SW480 (cell line): ENCODE results near the gene AUTS2.
A peak's percentile ranks its signal among the peaks of the same experiment; 100 is the strongest.

Experiments
- DNase-seq: peaks from one replicate; pipeline ENCODE4 v3.0.0-alpha.2; 2016; ENCODE audit warnings: low spot score

Gene AUTS2

DNA sequence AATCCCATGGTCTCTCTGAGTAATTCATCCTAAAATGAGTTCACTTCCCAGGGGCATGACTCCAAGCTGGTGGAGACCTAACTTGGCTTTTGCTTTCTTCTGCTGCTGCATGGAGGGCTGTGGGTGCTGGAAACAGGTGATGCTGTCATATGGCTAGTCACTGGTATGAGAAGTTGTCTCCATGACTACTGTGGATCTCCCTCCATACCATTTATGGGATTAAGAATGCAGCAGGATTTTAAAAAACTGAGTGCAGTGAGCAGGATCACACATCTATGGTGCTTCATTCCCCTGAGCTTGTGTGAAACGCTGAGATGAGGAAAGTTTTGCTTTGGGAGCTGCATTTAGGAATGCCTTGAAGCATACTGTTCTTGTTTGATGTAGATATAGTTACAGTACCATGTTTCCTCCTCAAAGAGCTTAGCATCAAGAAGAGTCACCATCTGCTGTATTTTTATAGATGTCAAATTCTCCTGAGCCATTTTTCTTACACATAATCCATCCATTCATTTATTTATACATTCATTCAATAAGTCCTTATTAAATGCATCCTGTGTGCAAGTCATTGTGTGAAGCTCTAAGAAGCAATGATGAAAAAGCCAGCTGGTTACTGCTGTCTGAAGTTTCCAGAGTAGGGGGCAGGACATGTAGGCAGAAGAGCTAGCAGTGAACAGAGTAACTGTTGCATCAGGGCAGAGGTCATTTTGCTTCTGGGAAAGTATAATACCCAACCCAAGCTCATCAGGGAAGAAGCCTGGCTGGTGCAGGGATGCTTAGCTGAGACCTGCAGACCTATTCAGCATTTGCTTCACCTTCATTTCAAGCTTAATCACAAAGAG, 534.8 kb downstream of the AUTS2 start:
- DNase-seq = no peak

DNA sequence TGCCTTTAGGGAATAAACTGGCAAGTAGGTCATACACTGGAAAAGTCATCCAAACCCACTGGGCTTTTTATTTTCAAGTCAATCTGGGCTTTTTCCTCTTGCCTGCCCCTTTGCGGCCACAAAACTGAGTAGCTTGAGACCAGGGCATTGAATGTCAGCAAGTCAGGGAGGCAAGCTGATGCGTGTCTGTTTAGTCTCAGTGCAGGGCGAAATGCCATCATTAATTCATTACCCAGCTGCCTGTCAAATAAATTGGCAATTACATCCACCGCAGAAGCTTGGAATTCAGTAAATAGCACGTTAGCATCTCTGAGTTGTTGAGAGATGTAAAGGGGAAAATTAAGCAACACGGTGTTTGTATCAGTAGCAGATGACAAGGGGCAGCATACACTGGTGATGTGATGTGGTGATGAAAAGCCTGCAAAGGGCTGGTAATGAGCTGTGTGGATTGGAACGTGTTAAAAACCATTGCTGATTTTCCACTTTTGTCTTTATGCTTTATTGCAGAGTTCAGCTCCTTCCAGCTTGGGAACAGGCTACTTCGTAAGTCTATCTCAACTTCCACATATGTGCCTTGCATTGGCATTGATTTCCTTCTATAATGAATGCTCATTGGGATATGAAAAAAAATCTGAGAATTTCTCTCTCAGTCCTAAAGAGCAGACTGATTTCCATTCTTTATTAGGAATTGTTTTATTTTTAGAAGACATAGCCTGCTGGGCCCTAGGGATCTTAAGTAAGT, 535.9 kb downstream of the AUTS2 start:
- DNase-seq = no peak

DNA sequence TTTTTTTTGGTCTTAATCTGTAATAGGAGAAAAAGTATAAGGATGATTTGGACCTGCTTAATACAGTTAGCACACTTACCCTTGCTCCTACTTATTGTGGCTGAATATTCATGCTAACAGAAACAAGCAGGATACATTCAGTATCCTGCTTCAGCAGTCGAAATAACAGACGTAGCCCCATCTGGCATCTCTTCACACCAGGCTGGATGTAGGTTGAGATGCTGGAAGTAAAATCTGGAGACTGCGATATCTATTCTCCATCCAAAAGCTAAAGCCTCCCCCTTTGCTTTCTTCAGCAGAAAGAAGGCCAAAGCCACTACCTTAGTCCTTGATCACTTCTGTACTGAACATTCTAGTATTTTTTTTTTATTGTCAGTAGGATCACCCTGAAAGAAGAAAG, 537.4 kb downstream of the AUTS2 start:
- DNase-seq = no peak

DNA sequence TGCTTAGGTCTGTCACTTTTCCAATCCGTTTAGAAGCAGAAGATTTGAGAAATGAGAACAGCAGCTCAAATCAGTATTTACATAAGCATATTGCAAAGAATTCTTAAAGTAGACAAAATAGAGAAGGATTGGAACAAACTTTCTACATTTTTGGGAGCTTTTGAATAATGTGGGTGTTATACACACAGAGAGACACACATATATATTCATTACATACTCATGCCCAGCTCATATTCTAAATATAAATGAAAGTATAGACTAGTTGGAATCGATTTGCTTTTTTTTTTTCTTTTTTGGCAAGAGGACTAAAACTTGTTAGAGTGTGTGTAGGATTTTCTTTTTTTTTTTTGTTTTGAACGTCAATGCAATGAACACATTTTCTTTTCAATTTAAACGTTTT, 538.9 kb downstream of the AUTS2 start:
- DNase-seq = no peak

DNA sequence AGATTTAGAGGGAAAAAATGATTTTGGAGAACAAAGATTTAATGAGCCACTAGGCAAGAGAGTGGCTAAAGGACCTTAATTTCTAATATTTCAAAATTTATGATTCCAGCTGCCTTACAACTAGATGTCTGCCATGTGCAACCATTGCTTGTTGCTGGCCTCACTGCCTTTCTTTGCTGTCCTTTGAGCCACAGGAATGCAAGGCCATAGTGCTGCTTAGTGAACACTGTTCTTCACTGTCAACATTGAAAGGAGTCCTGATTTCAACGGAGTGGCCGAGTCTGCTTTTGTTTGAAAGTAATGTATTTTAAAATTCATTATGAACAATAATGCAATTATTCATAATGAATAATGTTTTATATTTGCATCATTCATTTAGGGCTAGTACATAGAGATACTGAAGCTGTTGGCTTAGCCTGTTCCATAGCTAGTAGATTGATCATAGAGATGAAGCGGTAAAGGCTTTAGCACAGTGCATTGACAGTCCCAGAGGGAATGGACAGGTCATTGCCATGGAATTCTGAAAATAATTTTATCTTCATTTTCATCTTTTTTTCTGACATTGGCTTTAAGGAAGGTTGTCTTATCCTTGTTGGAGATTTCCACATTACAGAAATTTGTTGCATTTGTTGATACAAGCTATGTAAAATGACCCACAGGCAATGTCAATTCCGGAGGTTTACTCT, 544.1 kb downstream of the AUTS2 start:
- no peak for DNase-seq

DNA sequence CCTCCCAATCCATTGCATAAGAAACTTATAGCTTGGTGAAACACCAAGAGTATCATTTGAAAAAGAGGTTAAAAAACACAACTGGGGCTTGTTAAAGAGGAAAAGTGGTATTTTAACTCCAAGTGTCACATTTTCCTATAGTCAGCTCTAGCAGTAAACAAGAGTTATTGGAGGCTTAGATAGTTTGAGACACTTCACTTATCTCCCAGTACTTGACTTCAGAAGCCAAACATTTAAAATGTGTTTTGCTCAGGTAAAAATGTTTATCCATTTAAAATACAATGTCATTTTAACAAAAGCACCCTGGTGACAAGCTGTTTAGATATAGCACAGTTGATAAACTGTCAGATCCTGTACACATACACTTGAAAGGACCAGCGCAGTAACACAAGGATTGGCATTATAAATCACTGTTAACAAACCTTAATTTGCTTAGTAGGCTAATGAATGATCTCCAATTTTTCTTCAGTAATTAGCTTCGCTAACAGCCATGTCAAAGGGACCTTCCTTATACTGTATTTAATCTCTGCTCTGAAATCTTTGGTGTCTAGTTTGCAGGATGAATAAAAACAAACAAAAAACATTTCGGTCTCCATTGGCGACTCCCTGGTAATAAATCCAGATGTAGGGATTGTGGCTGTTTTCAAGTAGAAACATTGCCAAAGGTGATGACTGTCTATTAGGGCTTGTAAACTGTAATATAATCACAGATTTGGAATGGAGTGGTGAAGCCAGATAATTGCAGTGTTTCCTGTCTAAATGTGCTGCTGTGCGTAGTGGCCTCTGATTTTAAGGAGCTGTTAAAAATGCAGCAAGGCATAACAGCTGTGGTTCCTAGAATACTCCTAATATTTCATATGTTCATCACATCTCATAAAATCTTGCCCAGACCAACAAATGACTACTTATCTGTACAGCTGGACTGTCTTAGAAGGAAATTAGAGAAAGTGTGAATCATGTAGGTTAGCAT, 545.1 kb downstream of the AUTS2 start:
- no peak for DNase-seq

DNA sequence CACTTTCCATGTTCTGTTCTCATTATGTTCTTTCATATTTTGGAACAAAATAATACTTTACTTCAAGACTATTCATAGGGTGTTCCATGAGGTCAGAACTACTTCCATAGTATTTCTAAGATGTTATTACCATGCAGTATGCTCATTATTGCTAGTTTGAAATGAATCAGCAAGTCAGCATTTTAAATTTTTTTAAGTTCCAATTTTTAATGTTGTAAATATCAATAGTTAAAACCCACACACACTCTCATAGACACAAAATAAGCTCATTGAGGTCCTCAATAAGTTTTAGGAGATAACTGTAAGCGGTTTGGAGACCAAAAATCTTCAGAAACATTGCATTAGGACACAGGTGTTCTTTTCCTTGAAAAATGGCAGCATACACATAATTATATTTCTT, 550.7 kb downstream of the AUTS2 start:
- no peak for DNase-seq

DNA sequence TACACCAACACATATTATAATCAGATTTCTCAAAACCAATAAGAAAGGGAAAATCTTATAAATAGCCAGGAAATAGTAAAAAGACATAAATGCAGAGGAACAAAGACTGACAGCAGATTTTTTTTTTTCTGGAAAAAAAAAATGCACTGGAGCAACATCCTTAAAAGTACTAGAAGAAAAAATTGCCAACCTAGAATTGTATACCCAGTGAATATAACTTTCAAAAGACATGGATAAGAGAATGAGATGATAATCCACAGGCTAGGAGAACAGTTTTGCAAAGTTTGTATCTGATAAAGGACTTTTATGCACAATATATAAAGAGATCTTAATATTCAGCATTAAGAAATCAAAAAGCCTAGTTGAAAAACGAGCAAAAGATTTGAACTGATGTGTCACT, 554.0 kb downstream of the AUTS2 start:
- no peak for DNase-seq

DNA sequence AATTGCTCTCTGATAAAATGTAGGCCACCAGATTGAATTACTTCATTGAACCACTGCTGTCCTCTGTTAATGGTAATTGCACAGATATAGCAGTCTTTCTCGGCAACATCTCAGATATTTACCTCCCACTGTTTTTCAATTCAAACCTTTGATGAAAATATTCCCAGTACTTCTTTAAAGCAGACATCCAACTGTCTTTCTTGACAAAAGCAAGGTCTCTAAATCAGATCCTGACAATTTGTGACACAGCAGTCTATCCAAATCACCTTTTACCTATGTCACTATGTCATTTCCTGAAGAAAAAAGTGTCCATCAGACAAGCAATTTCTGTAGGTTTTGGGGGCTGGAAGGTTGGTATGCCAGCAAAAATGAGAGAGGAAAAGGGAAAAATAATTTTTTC, 555.7 kb downstream of the AUTS2 start:
- DNase-seq = no peak

DNA sequence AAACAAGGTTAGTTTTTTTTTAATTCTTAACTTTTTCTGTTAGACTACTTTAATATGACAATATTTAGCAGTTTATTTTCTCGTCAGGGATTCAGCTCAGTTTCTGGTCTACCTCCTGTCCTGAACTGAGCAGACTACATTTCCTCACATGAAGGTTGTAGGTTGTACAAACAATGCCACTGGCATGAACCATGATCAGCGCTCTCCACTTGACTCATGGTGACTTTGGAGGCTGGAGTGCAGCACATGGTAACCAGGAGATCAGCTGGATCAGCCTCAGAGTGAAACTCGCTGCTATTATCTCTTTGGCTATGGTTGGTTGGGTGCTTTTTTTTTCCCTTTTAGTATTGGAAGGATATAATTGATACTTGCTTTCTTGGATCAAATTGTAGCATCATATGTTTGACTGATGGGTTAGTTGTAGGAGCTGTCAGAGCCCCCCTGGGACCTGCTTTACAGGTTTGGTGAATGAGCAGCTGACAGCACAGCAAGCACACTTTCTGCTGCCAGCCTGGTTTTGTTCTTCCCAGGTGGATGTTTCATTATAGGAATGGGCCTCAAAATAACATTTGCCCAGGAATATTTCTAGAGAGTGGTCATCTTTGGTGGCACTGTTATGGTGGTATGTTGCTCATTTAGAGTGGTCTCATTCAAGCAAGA, 556.4 kb downstream of the AUTS2 start:
- DNase-seq = no peak

DNA sequence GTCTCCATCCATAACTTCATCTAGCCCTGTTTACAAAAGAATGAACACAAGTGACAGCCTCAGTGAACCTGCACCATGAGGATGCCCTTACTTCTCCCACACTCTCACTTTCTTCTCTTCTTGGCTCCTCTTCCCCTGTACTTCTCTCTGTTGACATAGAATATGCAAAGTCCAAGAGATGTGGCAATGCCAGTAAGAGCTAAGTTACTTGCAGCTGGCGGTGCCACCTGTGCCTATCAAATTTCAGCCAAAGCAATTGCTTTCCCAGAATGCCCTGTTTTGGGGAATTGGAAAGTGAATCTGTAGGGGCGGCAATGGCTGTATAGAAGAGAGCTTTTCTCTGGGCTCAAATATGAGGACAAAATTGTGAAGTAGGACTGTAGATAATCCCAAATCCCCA, 557.8 kb downstream of the AUTS2 start:
- DNase-seq = no peak

DNA sequence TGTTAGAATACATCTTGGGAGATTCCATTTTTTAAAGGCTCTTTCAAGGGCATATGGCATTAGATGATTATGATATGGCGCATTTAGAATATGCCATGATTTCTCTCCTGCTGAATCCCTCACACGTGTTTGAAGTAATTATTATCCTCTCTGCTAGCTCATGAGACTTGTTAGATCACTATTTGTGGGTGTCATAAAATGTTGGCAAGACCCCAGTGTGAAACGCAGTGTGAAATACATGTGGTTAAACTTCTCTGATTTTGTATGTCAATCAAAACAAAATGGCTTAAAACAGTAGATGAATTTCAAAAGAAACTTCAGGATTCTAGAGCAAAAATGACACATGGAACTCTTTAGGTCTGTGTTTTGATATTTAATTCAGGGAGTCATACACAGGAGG, 560.8 kb downstream of the AUTS2 start:
- DNase-seq = no peak

DNA sequence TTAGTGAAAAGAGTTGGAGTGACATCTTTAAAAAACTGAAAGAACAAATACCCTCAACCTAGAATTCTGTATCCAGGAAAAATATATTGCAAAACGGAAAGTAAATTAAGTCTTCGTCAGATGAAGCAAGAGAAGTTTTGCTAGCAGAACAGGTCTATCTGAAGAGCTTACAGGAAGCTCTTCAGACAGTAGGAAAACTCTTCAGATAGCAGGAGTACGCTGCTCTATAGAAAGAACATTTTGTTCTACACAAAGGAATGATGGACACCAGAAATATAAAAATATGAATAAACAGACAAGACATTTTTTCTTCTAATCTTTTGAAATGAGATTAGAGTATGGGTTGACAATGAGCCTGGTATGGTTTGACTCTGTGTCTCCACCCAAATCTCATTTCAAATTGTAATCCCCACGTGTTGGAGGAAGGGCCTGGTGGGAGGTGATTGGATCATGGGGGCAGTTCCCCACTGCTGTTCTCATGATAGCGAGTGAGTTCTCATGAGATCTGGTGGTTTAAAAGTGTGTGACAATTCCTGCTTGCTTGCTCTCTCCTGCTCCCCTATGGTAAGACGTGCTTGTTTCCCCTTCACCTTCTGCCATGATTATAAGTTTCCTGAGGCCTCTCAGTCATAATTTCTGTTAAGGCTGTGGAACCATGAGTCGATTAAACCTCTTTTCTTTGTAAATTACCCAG, 567.3 kb downstream of the AUTS2 start:
- DNase-seq = no peak

DNA sequence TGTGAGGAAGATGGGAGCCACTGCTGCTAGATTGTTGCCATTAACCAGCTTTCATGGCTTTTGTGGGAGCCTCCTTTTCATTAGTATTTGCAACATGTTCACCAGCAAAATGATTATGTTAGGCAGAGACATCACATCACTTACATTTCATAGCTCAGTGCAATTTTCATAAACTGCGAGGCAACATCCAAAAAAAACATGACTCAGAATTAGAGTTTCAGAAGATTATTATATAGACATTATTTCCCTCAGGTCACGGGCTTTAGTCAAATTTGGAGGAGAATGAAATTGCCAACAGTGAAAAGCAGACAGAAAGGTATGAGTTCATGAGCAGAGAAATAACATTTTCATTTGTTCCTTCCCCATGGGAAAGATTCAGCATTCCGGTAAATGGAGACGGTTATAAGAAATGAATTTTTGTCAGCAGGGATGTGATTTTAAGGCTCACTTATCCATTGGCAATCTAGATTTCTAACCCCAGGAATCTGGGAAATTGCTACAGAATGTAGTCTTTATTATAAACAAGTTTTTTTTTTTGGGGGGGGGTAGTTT, 573.2 kb downstream of the AUTS2 start:
- no peak for DNase-seq

DNA sequence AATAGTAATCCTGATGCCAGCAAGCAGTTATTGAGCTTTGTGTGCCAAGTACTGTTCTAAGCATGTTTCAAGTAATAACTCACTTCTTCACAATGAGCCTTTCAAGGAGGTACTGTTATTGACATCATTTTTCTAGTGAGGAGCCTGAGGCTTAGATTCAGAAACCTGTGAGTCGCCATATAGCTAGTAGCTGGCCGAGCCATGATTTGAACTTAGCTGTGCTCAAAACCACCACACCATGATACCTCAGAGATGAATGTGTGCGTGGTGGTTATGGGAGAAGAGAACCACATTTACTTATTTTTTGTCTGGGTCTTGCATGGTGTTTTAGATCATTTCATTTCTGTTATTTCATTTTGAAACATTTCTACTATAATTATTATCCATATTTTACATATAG, 578.9 kb downstream of the AUTS2 start:
- DNase-seq = no peak

DNA sequence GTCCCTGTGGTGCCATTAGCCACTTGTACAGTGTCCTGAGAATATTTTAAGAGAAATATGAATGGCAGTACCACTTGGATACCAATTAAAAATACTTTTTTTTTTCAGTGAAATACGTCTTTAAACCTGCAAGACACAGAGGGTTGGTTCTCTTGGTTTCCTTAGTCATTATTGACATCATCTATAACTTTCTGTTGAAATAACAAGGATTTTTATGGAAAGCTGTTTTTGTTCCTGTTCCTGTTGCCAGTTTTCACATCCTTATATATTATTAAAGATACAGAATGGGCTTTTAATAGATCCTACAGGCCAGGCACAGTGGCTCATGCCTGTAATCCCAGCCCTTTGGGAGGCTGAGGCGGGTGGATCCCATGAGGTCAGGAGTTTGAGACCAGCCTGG, 579.9 kb downstream of the AUTS2 start:
- DNase-seq = no peak

DNA sequence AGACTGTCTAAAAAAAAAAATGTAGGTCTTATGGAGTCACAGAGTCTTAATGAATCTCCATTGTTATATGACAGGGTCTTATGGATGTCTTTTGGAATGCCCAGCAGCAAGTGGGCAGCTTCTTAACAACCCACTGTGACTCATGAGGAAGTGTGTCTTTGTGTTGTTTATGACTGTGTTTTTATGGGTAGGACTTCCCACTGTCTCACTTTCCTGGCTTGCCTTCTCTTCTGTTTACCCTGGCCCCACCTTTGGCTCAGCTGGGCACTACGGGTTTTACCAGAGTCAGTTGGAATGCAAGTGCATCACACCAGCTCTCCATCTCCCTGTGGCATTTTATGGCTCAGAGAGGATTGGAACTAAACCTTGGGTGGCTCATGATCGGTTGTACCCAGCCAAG, 580.5 kb downstream of the AUTS2 start:
- peak; percentile 87 for DNase-seq

DNA sequence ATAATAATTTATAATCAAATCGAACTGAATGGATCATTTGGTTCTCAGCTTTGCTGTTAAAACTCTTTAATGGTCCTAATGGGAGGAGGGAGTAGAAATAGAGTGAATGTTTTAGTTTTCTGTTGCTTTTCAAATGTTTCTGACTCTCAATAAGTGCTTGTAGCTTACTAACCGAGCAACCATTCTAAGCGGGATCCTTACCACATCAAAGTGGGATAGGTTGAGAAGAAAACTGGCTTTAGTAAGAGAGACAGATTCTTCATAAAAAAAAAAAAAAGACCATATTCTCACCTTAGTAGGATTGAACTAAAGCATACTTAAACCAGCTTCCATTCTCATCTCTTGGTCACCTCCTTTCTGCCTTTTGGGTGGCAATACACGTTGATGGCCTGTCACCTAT, 584.2 kb downstream of the AUTS2 start:
- DNase-seq = no peak

DNA sequence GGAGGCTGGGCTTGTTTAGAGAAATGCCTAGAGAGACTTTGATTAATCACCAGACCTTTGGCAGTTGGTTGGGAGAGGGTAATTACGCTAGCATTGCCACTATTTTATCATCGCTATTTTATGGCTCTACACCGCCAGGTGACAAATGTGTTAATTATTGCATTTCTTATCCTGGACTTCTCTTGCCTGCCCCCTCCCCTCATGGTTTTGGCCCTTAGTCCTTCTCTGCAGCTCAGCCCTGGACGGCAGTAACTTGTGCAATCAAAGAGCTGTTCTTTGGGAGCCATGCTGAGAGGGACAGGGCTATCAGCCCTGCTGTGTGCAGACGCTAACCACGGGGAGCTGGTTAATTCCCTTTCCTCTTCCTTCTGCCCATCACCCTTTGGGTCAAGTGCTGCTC, 585.0 kb downstream of the AUTS2 start:
- DNase-seq = peak; percentile 18

DNA sequence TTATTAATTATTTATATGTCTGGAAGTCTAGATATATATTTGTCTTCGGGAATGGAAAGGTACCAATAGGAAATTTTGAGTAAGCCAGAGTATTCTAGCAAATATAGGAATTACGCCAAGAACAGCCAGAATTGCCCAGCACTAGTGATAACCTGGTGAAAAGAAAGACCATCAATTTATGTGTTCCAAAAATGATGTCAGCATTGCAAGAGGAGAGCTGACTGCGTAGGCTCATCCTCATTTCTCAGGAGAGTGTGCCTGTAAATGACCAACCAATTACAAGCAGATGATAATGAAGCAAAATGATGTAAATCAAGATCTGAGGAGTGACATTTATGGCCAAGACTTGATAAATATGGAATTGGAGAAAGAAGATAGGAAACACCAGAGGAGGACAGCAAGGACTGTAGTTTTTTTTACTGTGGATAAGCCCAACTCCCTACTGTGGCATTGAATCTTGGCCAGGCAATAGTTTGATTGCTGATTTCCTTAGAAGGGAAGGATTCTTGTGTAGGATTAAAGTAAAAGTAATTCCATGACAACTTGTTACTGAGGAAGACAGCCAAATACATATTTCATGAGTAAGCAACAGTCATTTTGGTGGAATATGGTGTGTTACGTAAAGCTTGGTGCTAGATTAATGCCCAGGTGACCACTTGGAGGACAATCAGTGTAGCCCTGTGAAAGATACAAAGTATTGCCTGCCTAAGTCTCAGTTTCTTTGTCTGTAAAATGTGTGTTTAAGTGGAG, 590.8 kb downstream of the AUTS2 start:
- no peak for DNase-seq
